Measurements from ENCODE around the gene RIMS4.

DNA sequence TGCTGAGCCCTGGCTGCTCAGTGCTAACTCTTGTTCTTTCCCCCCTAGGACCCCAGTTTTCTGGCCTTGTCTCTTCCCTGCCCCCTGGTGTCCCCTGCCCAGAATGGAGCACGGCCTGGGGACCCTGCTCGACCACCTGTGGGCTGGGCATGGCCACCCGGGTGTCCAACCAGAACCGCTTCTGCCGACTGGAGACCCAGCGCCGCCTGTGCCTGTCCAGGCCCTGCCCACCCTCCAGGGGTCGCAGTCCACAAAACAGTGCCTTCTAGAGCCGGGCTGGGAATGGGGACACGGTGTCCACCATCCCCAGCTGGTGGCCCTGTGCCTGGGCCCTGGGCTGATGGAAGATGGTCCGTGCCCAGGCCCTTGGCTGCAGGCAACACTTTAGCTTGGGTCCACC is 83.3 kb downstream of the RIMS4 start:
- TF ChIP-seq ZNF785 (CRISPR knock-in tag; IDR thresholded peaks at IDR 0.05) (no peak), RBM34 (IDR thresholded peaks at IDR 0.05; ENCODE audit: borderline replicate concordance, insufficient read depth, low read length) (no peak), U2AF2 (optimal IDR thresholded peaks at IDR 0.05; ENCODE audit: low read depth, low read length) (no peak)
